Measurements from ENCODE around the gene CRYM. TPM values are rescaled to one million over a fixed set of nuclear protein-coding genes. Genes with fewer than 3 reads are reported as not detected.
"Not testable (repeated sequence)": the region's sequence is repeated elsewhere in the genome, so short reads cannot be mapped to it uniquely, and the experiment has no call there.

Gene CRYM
- total RNA-seq, 1 experiment from 2014 or later: not detected

- CTCF ChIA-PET: no interaction called here
- BruUV-seq (replicated peaks): no TSS peak
Measured at GRCh38 chr16:21324267-21324666, 46.2 kb upstream of the CRYM start.

GRCh38 chr16:21322251-21322650 lies 44.2 kb upstream of the CRYM start:
- intact Hi-C loops (cut with micrococcal nuclease; ENCODE audit: unreplicated experiment); H3K27ac ChIP-seq (ENCODE audit: low read depth, low read length, poor library complexity, severe bottlenecking); H3K27me3 ChIP-seq (replicated peaks; ENCODE audit: insufficient read depth, low read depth, low read length, poor library complexity); CTCF ChIA-PET; H3K4me3 ChIP-seq (ENCODE audit: low read depth, low read length, poor library complexity, severe bottlenecking); BruUV-seq (replicated peaks); POLR2A ChIA-PET (ENCODE audit: low non-redundant PET); H3K36me3 ChIP-seq (ENCODE audit: insufficient read depth, low read length, poor library complexity, severe bottlenecking); H3K4me1 ChIP-seq (ENCODE audit: insufficient read depth, low read length, poor library complexity, severe bottlenecking); H3K9me3 ChIP-seq (ENCODE audit: low read depth, low read length, poor library complexity, severe bottlenecking); DNase-seq (ENCODE audit: low spot score): not testable (repeated sequence)

More at GRCh38 chr16:21324267-21324666, 46.2 kb upstream of the CRYM start:
- Histone ChIP-seq H3K27ac (ENCODE audit: low read depth, low read length, poor library complexity, severe bottlenecking) (no peak overlapping the region), H3K4me1 (ENCODE audit: insufficient read depth, low read length, poor library complexity, severe bottlenecking) (no peaks in the 10 kb centered on the region), H3K4me3 (ENCODE audit: low read depth, low read length, poor library complexity, severe bottlenecking) (no peak overlapping the region), H3K36me3 (ENCODE audit: insufficient read depth, low read length, poor library complexity, severe bottlenecking) (no peaks in the 10 kb centered on the region), H3K27me3 (replicated peaks; ENCODE audit: insufficient read depth, low read depth, low read length, poor library complexity) (peaks cover 3% of the 10 kb centered on the region), H3K9me3 (ENCODE audit: low read depth, low read length, poor library complexity, severe bottlenecking) (no peaks in the 10 kb centered on the region)
- intact Hi-C loops (cut with micrococcal nuclease; ENCODE audit: unreplicated experiment): no loop called here
- TF ChIP-seq CTCF (conservative IDR thresholded peaks at IDR 0.05; ENCODE audit: low read depth, low read length) (no peak), EZH2 (IDR thresholded peaks at IDR 0.05; ENCODE audit: borderline replicate concordance, low read depth, low read length, poor library complexity, severe bottlenecking) (no peak)
- POLR2A ChIA-PET (ENCODE audit: low non-redundant PET): no interaction called here
- DNase-seq (ENCODE audit: low spot score): no peak

DNA sequence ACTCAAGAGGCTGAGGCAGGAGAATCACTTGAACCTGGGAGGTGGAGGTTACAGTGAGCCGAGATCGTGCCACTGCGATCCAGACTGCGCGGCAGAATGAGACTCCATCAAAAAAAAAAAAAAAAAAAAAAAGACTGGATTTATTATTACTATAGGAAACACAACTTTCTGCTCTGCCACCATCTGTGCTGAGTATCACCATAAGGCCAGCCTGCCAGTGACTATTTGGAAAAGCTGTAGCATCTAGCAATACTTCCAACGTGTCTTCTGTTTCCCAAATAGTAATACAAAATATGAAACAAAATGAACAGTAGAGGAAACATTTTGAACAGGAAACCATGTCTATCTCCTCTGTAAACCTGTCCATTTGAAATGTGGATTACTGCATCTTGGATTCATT lies 43.6 kb upstream of the CRYM start:
- Histone ChIP-seq H3K27me3 (replicated peaks; ENCODE audit: insufficient read depth, low read depth, low read length, poor library complexity) (peaks cover 3% of the 10 kb centered on the region), H3K27ac (ENCODE audit: low read depth, low read length, poor library complexity, severe bottlenecking) (no peak overlapping the region), H3K4me3 (ENCODE audit: low read depth, low read length, poor library complexity, severe bottlenecking) (no peak overlapping the region), H3K4me1 (ENCODE audit: insufficient read depth, low read length, poor library complexity, severe bottlenecking) (no peaks in the 10 kb centered on the region), H3K9me3 (ENCODE audit: low read depth, low read length, poor library complexity, severe bottlenecking) (no peaks in the 10 kb centered on the region), H3K36me3 (ENCODE audit: insufficient read depth, low read length, poor library complexity, severe bottlenecking) (no peaks in the 10 kb centered on the region)
- TF ChIP-seq EZH2 (IDR thresholded peaks at IDR 0.05; ENCODE audit: borderline replicate concordance, low read depth, low read length, poor library complexity, severe bottlenecking) (no peak), CTCF (conservative IDR thresholded peaks at IDR 0.05; ENCODE audit: low read depth, low read length) (no peak)
- DNase-seq (ENCODE audit: low spot score): no peak
- POLR2A ChIA-PET (ENCODE audit: low non-redundant PET): no interaction called here
- no TSS peak for BruUV-seq (replicated peaks)
- CTCF ChIA-PET: no interaction called here
- intact Hi-C loops (cut with micrococcal nuclease; ENCODE audit: unreplicated experiment): no loop called here

- Histone ChIP-seq H3K4me1 (ENCODE audit: insufficient read depth, low read length, poor library complexity, severe bottlenecking) (no peaks in the 10 kb centered on the region), H3K27me3 (replicated peaks; ENCODE audit: insufficient read depth, low read depth, low read length, poor library complexity) (no peaks in the 10 kb centered on the region), H3K4me3 (ENCODE audit: low read depth, low read length, poor library complexity, severe bottlenecking) (no peak overlapping the region), H3K9me3 (ENCODE audit: low read depth, low read length, poor library complexity, severe bottlenecking) (no peaks in the 10 kb centered on the region), H3K36me3 (ENCODE audit: insufficient read depth, low read length, poor library complexity, severe bottlenecking) (no peaks in the 10 kb centered on the region), H3K27ac (ENCODE audit: low read depth, low read length, poor library complexity, severe bottlenecking) (no peak overlapping the region)
- intact Hi-C loops (cut with micrococcal nuclease; ENCODE audit: unreplicated experiment): no loop called here
- no peak for DNase-seq (ENCODE audit: low spot score)
- ChIA-PET CTCF (no interaction called here), POLR2A (ENCODE audit: low non-redundant PET) (no interaction called here)
- TF ChIP-seq CTCF (conservative IDR thresholded peaks at IDR 0.05; ENCODE audit: low read depth, low read length) (no peak), EZH2 (IDR thresholded peaks at IDR 0.05; ENCODE audit: borderline replicate concordance, low read depth, low read length, poor library complexity, severe bottlenecking) (no peak)
- BruUV-seq (replicated peaks): no TSS peak
Measured at GRCh38 chr16:21314339-21314738, 36.2 kb upstream of the CRYM start.

DNA sequence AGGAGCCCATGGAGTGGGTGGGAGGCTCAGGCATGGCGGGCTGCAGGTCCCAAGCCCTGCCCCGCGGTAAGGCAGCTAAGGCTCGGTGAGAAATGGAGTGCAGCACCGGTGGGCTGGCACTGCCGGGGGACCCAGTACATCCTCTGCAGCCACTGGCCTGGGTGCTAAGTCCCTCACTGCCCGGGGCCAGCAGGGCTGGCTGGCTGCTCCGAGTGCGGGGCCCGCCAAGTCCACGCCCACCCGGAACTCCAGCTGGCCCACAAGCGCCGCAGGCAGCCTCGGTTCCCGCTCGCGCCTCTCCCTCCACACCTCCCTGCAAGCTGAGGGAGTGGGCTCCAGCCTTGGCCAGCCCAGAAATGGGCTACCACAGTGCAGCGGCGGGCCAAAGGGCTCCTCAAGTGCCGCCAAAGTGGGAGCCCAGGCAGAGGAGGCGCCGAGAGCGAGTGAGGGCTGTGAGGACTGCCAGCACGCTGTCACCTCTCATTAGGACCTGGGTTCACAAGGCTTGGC lies 34.8 kb upstream of the CRYM start:
- CTCF ChIA-PET; DNase-seq (ENCODE audit: low spot score); H3K4me1 ChIP-seq (ENCODE audit: insufficient read depth, low read length, poor library complexity, severe bottlenecking); POLR2A ChIA-PET (ENCODE audit: low non-redundant PET); intact Hi-C loops (cut with micrococcal nuclease; ENCODE audit: unreplicated experiment); H3K27ac ChIP-seq (ENCODE audit: low read depth, low read length, poor library complexity, severe bottlenecking); BruUV-seq (replicated peaks); H3K36me3 ChIP-seq (ENCODE audit: insufficient read depth, low read length, poor library complexity, severe bottlenecking); H3K27me3 ChIP-seq (replicated peaks; ENCODE audit: insufficient read depth, low read depth, low read length, poor library complexity); H3K4me3 ChIP-seq (ENCODE audit: low read depth, low read length, poor library complexity, severe bottlenecking); H3K9me3 ChIP-seq (ENCODE audit: low read depth, low read length, poor library complexity, severe bottlenecking): not testable (repeated sequence)
